Measurements from ENCODE around the gene MT1X.
"Not testable (repeated sequence)": the region's sequence is repeated elsewhere in the genome, so short reads cannot be mapped to it uniquely, and the experiment has no call there.

The MT1X gene

DNA sequence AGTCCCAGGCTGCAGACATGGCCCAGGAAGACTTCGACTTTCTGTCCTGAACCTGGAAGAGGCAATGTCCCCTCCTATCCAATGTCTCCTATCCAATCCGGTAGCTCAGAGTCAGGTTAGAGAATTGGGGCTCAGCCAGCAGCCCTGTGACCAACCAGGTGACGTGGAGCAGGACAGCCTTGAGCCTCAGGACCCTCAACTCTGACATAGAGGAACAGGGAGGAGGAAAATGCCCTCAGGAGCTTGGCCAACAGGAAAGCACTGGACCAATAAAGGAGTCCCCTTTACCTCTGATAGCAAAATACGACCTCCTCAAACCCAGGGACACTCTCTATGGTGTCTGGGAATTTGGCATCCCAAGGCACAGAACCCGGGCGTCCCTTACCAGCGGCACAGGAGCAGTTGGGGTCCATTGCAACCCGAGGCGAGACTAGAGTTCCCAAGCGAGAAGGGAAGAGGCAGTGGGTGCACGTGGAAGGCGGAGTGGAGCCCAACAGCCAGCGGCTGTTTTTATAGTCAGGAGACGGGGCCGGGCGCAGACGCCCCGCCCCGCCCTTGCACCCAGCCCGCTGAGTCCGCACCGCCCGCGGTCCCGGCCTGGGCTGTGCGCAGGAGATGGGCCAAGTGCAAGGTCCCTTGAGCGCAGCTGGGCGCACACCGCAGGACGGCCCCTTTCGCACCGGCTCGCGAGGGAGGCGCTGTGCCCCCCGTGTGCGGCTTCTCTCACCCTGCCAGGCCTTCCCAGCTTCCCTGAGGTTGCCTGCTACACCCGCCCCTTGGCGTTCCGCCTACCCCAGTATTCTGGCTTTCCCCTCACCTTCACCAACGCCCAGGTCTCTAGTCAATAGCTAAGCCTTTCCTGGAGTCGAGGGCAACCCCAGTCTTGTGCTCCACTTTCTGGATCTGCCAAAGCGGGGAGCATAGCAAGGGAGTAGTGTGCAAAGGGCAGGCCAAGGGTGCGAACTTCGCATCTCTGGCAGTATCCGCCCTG is 14.4 kb upstream of the MT1X start, which contains the start of gene MT1G:
MT1G (minus strand) TSS at position 485 of the 991 bp plus-strand sequence; CDS start at position 413, 72 bp downstream.
- Histone ChIP-seq H3K27ac (no peak within 1 kb of the TSS), H3K4me3 (peak within 1 kb of the TSS; percentile 57)
- no peak for DNase-seq (ENCODE audit: low spot score)
- TF ChIP-seq, protein P1, sequence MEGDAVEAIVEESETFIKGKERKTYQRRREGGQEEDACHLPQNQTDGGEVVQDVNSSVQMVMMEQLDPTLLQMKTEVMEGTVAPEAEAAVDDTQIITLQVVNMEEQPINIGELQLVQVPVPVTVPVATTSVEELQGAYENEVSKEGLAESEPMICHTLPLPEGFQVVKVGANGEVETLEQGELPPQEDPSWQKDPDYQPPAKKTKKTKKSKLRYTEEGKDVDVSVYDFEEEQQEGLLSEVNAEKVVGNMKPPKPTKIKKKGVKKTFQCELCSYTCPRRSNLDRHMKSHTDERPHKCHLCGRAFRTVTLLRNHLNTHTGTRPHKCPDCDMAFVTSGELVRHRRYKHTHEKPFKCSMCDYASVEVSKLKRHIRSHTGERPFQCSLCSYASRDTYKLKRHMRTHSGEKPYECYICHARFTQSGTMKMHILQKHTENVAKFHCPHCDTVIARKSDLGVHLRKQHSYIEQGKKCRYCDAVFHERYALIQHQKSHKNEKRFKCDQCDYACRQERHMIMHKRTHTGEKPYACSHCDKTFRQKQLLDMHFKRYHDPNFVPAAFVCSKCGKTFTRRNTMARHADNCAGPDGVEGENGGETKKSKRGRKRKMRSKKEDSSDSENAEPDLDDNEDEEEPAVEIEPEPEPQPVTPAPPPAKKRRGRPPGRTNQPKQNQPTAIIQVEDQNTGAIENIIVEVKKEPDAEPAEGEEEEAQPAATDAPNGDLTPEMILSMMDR (IDR thresholded peaks at IDR 0.05), result no peak

DNA sequence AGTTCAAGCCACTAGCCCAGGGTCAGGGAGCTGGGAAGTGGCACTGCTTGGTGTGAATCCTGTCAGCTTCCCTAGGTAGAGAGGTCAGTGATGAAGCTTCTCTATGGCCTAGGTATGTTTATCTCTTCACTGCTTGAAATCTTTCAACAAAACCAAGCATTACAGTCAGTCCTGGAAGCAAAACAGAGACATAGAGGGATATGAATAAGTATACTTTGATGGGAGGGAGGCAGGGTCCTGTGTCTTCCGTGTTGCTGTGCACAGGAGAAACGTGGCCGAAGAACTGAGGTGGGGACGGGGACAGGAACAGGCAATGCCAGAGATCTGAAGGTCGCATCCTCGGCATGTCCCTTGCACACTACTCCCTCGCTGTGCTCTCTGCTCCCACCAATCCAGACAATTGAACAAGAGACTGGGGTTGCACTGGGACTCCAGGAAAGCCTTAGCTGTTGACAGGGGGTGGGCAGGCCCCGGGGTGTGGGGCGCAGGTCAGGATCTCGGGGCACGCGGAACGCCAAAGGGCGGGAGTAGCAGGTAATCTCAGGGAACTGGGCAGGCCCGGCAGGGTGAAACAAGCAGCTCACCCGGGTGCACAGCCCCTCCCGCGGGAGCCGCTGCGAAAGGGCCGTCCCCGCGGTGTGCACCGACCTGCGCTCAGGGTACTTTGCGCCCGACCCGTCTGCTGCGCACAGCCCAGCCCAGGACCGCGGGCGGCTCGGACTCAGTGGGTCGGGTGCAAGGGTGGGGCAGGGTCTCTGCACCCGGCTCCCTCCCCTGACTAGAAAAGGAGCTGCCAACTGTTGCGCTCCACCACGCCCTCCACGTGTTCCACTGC is 13.0 kb upstream of the MT1X start, which contains the start of gene MT1H:
MT1H (plus strand) TSS at position 810 of the 835 bp plus-strand sequence. CDS start 71 bp downstream, outside the sequence.
- DNase-seq (ENCODE audit: low spot score), result no peak
- Histone ChIP-seq H3K27ac (no peak within 1 kb of the TSS), H3K4me3 (peak within 1 kb of the TSS; percentile 44)
- TF ChIP-seq, protein P1 (IDR thresholded peaks at IDR 0.05), result no peak

DNA sequence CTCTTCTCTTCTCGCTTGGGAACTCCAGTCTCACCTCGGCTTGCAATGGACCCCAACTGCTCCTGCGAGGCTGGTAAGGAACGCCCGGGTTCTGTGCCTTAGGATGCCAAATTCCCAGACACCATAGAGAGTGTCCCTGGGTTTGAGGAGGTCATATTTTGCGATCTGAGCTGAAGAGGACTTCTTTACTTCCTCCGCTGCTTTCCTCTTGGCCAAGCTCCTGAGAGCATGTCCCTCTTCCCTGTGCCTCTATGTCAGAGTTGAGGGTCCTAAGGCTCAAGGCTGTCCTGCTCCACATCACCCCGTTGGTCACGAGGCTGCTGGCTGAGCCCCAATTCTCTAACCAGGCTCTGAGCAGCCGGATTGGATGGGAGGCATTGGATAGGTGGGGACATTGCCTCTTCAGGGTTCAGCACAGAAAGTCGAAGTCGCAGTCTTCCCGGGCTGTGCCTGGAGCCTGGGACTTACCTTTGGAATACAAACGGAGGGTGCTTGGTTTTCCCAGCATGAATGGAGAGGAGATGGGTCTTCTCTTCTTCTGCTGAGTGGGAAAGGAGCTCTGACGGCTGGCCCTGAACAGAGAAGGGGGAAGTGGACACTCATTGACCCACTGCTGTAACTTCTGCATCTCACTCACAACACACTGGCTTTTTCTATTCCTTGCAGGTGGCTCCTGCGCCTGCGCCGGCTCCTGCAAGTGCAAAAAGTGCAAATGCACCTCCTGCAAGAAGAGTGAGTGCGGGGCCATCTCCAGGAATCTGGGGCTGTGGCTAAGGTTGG is 12.2 kb upstream of the MT1X start:
- peak overlapping the region; percentile 44 for H3K4me3 ChIP-seq
- TF ChIP-seq, protein P1 (IDR thresholded peaks at IDR 0.05), result no peak
- no peak for DNase-seq (ENCODE audit: low spot score)
- no peak overlapping the region for H3K27ac ChIP-seq

DNA sequence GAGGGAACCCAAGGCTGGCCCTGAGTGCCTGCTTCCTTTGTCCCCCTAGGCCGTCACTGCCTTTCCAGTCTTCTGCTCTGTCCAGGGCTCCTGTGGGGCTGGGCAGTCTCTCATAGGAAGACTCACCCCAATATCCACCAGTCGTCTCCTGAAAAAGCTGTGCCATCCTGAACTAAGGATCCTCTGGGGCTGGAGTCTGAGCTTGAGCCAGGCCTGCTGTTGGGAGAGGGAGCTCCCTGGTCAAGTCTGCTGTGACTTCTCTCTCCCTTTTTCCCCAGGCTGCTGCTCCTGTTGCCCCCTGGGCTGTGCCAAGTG is 11.7 kb upstream of the MT1X start:
- Histone ChIP-seq H3K27ac (no peak overlapping the region), H3K4me3 (no peak overlapping the region)
- DNase-seq (ENCODE audit: low spot score), result no peak
- TF ChIP-seq, protein P1 (IDR thresholded peaks at IDR 0.05), result no peak

DNA sequence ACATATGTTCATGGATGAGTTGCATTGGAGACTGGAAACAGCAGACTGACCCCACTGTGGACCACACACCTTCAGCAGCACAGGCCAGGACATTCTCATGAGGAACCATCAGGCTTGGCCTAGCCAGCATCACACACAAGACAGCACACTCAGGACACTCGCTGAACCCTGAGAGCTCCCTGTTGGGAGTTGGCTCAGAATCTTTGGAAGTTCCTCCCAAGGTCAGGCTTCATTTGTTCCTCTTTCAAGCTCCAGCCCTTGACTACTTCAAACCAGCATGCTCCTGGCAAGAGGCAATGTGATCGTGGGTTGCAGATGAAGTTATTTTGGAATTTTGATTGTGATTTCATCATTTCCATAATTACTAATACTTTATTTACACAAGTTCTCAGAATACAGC is 10.6 kb upstream of the MT1X start:
- not testable (repeated sequence) for H3K27ac ChIP-seq; H3K4me3 ChIP-seq; DNase-seq (ENCODE audit: low spot score)

DNA sequence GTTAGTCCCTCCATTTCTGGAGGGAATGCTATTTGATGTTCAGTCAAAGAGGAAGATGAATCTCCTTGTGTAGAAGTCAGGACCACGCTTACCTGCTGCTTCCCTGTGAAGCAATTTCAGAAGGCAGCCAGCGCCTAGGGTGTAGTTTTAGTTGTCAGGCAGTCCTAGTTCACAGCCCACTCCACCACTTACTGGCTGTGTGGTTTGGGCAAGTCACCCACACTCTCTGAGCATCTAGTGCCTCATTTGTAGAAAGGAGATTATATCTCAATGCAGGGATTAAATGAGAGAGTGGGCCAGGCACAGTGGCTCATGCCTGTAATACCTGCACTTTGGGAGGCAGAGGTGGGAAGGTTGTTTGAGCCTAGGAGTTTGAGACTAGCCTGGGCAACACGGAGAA is 10.1 kb upstream of the MT1X start:
- not testable (repeated sequence) for H3K4me3 ChIP-seq; DNase-seq (ENCODE audit: low spot score)

DNA sequence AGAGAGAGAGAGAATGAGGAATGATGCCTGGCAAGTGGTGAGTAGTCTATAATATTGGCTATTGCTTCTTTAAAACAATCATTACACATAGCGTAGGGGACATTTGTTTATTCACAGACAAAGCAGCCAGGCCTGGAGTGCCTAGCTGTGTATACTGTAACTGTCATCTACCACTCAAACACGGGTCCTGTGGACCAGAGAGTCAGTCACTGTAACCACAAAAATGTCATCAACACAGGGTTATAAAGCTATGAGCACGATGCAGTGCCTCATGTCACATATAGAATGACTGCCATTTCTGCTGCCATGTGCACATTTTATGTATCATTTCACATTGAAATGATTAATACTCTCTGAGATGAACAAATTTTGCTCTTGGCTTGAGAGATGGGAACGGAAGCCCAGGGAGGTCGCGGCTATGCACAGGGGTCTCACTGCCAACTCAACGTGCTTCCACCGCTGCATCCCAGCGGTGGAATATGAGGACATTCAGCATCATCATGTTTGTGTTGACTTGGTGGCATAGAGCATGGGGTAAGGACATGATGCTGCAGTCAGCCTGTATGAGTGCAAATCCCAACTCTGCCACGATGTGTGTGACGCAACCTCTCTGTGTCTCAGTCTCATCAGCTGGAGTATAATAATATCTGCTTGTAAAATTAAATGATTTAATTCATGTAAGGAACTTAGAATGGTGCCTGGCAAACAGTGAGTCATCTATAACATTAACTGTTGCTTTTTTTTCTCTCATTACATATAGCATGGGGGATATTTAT is 9.3 kb upstream of the MT1X start:
- TF ChIP-seq, protein P1 (IDR thresholded peaks at IDR 0.05), result no peak
- no peak overlapping the region for H3K27ac ChIP-seq
- DNase-seq (ENCODE audit: low spot score), result no peak
- H3K4me3 ChIP-seq, result no peak overlapping the region

More for the DNA sequence above, 10.1 kb upstream of the MT1X start:
- not testable (repeated sequence) for H3K27ac ChIP-seq
